WTC11 (cell line): ENCODE results near the gene ZNF426. TPM values are rescaled to one million over a fixed set of nuclear protein-coding genes. Genes with fewer than 3 reads are reported as not detected.

Experiments used
- ATAC-seq: fragments of 200-7000 bp; cut with Tn5 transposase; 2 replicates; pipeline ENCODE4 v1.10.0; 2021; ENCODE audit warnings: mild to moderate bottlenecking, moderate library complexity
- CTCF ChIA-PET: fragments of 300-600 bp; sonication (Branson Sonifier 250); formaldehyde crosslinking; loops from one replicate; lab custom pipeline; 2021; ENCODE audit warnings: antibody characterized with exemption; lab: Charles Lee
- POLR2A ChIA-PET: fragments of 350-600 bp; sonication (Branson Sonifier 250); formaldehyde crosslinking; loops from one replicate; lab custom pipeline; 2021; ENCODE audit warnings: antibody characterized with exemption; lab: Charles Lee
- DNase-seq: peaks from one replicate; pipeline ENCODE4 v3.0.0; 2021; ENCODE audit warnings: low spot score
- H3K27ac Mint-ChIP-seq: 2 replicates; pipeline ENCODE4 v1.8.0; 2021; ENCODE audit warnings: mixed read lengths
- H3K27me3 Mint-ChIP-seq: 2 replicates; pipeline ENCODE4 v1.8.0; 2021; ENCODE audit warnings: low read depth, mild to moderate bottlenecking, moderate library complexity, mixed read lengths
- H3K36me3 Mint-ChIP-seq: 2 replicates; pipeline ENCODE4 v1.8.0; 2021; ENCODE audit warnings: mixed read lengths
- H3K4me1 Mint-ChIP-seq: 2 replicates; pipeline ENCODE4 v1.8.0; 2022; ENCODE audit warnings: mixed read lengths
- H3K4me3 Mint-ChIP-seq: 2 replicates; pipeline ENCODE4 v1.8.0; 2021; ENCODE audit warnings: mild to moderate bottlenecking, moderate library complexity, mixed read lengths
- H3K9me3 Mint-ChIP-seq: 2 replicates; pipeline ENCODE4 v1.8.0; 2021; ENCODE audit warnings: mixed read lengths
- CBFB ChIP-seq: sonication (generic); formaldehyde crosslinking; IDR thresholded peaks from 2 replicates; pipeline ENCODE4 v1.8.1; 2022; ENCODE audit warnings: mild to moderate bottlenecking, low read depth, missing genetic modification reagents
- E2F1 ChIP-seq: sonication (generic); formaldehyde crosslinking; IDR thresholded peaks from 2 replicates; pipeline ENCODE4 v1.8.0; 2022; ENCODE audit warnings: mild to moderate bottlenecking, missing genetic modification reagents
- E2F4 ChIP-seq: sonication (generic); formaldehyde crosslinking; IDR thresholded peaks from 2 replicates; pipeline ENCODE4 v1.8.1; 2022; ENCODE audit warnings: low read depth, mild to moderate bottlenecking, moderate library complexity, missing genetic modification reagents, borderline replicate concordance
- E2F5 ChIP-seq: sonication (generic); formaldehyde crosslinking; IDR thresholded peaks from 2 replicates; pipeline ENCODE4 v1.8.1; 2022; ENCODE audit warnings: mild to moderate bottlenecking, moderate library complexity, missing genetic modification reagents
- EMX1 ChIP-seq: fragments of 250-450 bp; sonication (Bioruptor Pico); IDR thresholded peaks from 2 replicates; pipeline ENCODE4 v1.8.0; 2021; ENCODE audit warnings: mild to moderate bottlenecking
- GABPB1 ChIP-seq: sonication (generic); formaldehyde crosslinking; IDR thresholded peaks from 2 replicates; pipeline ENCODE4 v1.8.1; 2023; ENCODE audit warnings: mild to moderate bottlenecking, missing genetic modification reagents
- GRHL2 ChIP-seq: fragments of 250-450 bp; sonication (Bioruptor Pico); IDR thresholded peaks from 2 replicates; pipeline ENCODE4 v1.8.0; 2022; ENCODE audit warnings: mild to moderate bottlenecking, moderate library complexity; ENCODE audit not compliant: insufficient replicate concordance, severe bottlenecking
- GTF2I ChIP-seq: fragments of 250-450 bp; sonication (Bioruptor Pico); conservative IDR thresholded peaks from 2 replicates; pipeline ENCODE4 v1.4.0; 2021; ENCODE audit warnings: mild to moderate bottlenecking
- KAT7 ChIP-seq: sonication (generic); formaldehyde crosslinking; IDR thresholded peaks from 2 replicates; pipeline ENCODE4 v1.8.1; 2023; ENCODE audit warnings: missing genetic modification reagents, mild to moderate bottlenecking, borderline replicate concordance
- NR2C2 ChIP-seq: sonication (generic); formaldehyde crosslinking; IDR thresholded peaks from 2 replicates; pipeline ENCODE4 v1.8.0; 2022; ENCODE audit warnings: mild to moderate bottlenecking, missing genetic modification reagents
- OVOL2 ChIP-seq: fragments of 250-450 bp; sonication (Bioruptor Pico); IDR thresholded peaks from 2 replicates; pipeline ENCODE4 v1.9.0; 2021; ENCODE audit warnings: mild to moderate bottlenecking, borderline replicate concordance
- PRRX2 ChIP-seq: fragments of 250-450 bp; sonication (Bioruptor Pico); IDR thresholded peaks from 2 replicates; pipeline ENCODE4 v1.8.0; 2021; ENCODE audit warnings: mild to moderate bottlenecking
- RELA ChIP-seq: sonication (generic); formaldehyde crosslinking; IDR thresholded peaks from 2 replicates; pipeline ENCODE4 v1.8.1; 2022; ENCODE audit warnings: missing genetic modification reagents, mild to moderate bottlenecking, borderline replicate concordance
- SMAD3 ChIP-seq: sonication (generic); formaldehyde crosslinking; IDR thresholded peaks from 2 replicates; pipeline ENCODE4 v1.8.0; 2022; ENCODE audit warnings: missing genetic modification reagents, mild to moderate bottlenecking, borderline replicate concordance
- USF2 ChIP-seq: sonication (generic); formaldehyde crosslinking; IDR thresholded peaks from 2 replicates; pipeline ENCODE4 v1.8.1; 2023; ENCODE audit warnings: mild to moderate bottlenecking, missing genetic modification reagents, moderate library complexity
- ZMAT4 ChIP-seq: fragments of 250-450 bp; sonication (Bioruptor Pico); IDR thresholded peaks from 2 replicates; pipeline ENCODE4 v1.9.0; 2021; ENCODE audit warnings: mild to moderate bottlenecking
- ZNF232 ChIP-seq: sonication (generic); formaldehyde crosslinking; IDR thresholded peaks from 2 replicates; pipeline ENCODE4 v1.8.0; 2022; ENCODE audit warnings: mild to moderate bottlenecking, missing genetic modification reagents
- ZNF416 ChIP-seq: fragments of 250-450 bp; sonication (Bioruptor Pico); IDR thresholded peaks from 2 replicates; pipeline ENCODE4 v1.9.0; 2021; ENCODE audit warnings: mild to moderate bottlenecking, inconsistent platforms
- ZNF423 ChIP-seq: fragments of 250-450 bp; sonication (Bioruptor Pico); IDR thresholded peaks from 2 replicates; pipeline ENCODE4 v2.1.2; 2022; ENCODE audit warnings: mild to moderate bottlenecking, moderate library complexity
- total RNA-seq: library from RNA; stranded (reverse); gene quantifications from 3 replicates; pipeline ENCODE4 v1.2.3, GENCODE V29; 2021
- TF ChIP-seq, protein P1 (sequence below): fragments of 250-450 bp; sonication (Bioruptor Pico); conservative IDR thresholded peaks from 2 replicates; pipeline ENCODE4 v1.9.0; 2021; ENCODE audit warnings: mild to moderate bottlenecking
- TF ChIP-seq, protein P2 (sequence below): sonication (generic); formaldehyde crosslinking; IDR thresholded peaks from 2 replicates; pipeline ENCODE4 v1.8.1; 2023; ENCODE audit warnings: mild to moderate bottlenecking, moderate library complexity, missing genetic modification reagents
- TF ChIP-seq, protein P3 (sequence below): sonication (generic); formaldehyde crosslinking; conservative IDR thresholded peaks from 2 replicates; pipeline ENCODE4 v1.8.1; 2023; ENCODE audit warnings: mild to moderate bottlenecking, low read depth, missing genetic modification reagents, moderate library complexity

The ZNF426 gene
- total RNA-seq, 1 experiment from 2014 or later: 30.3 TPM

DNA sequence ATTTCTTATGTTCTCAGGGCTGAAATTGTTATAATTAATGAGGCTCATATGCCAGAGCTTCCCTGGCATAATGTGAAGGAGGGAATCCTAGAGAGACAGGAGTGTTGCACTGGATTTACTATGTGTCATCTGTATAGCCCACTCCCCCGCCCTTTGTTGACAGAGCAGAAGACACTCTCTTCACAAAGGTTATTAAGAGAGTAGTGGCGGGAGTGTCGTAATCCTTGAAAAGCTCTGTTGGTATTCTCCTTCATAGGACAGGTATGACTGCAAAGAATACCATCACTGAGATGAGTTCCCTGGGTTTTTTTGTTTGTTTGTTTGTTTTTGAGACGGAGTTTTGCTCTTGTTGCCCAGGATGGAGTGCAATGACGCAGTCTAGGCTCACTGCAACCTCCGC is 31.8 kb upstream of the ZNF426 start:
- no peak for TF ChIP-seq ZNF232 (CRISPR knock-in tag)
- TF ChIP-seq RELA (CRISPR knock-in tag): no peak
- no peak for TF ChIP-seq ZNF416 (CRISPR knock-in tag)
- no peak for TF ChIP-seq SMAD3 (CRISPR knock-in tag)
- TF ChIP-seq EMX1 (CRISPR knock-in tag): no peak
- TF ChIP-seq PRRX2: no peak
- no peak for TF ChIP-seq ZMAT4 (CRISPR knock-in tag)
- TF ChIP-seq, protein P1, sequence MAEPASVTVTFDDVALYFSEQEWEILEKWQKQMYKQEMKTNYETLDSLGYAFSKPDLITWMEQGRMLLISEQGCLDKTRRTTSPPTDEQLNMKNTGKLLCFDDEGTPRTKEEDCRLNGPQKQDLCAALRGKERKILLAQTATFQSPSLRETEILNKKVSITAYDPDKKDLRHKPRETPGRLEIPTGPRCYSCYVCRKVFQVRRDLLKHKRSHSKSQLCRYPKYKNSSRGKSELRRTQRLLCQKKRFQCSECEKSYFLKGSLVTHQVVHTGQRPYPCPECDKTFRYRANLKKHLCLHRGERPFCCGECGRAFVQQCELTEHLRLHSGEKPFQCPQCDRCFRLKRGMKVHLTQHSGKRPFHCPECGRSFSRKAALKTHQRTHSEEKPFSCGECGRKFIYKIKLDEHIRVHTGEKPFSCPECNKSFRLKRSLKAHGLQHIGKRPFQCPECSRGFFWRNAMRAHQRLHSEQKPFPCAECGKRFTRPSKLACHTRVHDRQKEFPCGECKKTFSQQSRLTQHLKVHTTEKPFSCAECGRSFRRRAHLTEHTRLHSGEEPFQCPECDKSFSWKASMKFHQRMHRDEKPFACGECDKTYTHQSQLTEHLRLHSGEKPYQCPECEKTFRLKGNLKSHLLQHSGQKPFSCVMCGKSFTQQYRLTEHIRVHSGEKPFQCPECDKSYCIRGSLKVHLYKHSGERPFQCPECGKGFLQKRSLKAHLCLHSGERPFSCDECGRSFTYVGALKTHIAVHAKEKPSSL: no peak
- TF ChIP-seq CBFB: no peak
- no peak for TF ChIP-seq NR2C2 (CRISPR knock-in tag)
- no peak for TF ChIP-seq KAT7 (CRISPR knock-in tag)
- TF ChIP-seq, protein P2, sequence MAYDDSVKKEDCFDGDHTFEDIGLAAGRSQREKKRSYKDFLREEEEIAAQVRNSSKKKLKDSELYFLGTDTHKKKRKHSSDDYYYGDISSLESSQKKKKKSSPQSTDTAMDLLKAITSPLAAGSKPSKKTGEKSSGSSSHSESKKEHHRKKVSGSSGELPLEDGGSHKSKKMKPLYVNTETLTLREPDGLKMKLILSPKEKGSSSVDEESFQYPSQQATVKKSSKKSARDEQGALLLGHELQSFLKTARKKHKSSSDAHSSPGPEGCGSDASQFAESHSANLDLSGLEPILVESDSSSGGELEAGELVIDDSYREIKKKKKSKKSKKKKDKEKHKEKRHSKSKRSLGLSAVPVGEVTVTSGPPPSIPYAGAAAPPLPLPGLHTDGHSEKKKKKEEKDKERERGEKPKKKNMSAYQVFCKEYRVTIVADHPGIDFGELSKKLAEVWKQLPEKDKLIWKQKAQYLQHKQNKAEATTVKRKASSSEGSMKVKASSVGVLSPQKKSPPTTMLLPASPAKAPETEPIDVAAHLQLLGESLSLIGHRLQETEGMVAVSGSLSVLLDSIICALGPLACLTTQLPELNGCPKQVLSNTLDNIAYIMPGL (CRISPR knock-in tag): no peak
- no peak for TF ChIP-seq GRHL2
- TF ChIP-seq E2F4 (CRISPR knock-in tag): no peak
- TF ChIP-seq E2F5 (CRISPR knock-in tag): no peak
- no peak for TF ChIP-seq GTF2I (CRISPR knock-in tag)
- TF ChIP-seq OVOL2 (CRISPR knock-in tag): no peak
- TF ChIP-seq USF2 (CRISPR knock-in tag): no peak
- TF ChIP-seq, all 79 proteins: peak for 0
- POLR2A ChIA-PET: no interaction called here
- DNase-seq (no peak), ATAC-seq (no peak)
- CTCF ChIA-PET: interaction anchor here (0.6 kb wide), 1 partner anchor 58 kb away, joined by 3 read pairs; no protein-coding TSS in a partner anchor
- no peak overlapping the region for H3K4me3 Mint-ChIP-seq
- H3K9me3 Mint-ChIP-seq: peaks cover 46% of the 10 kb centered on the region
- H3K27me3 Mint-ChIP-seq: peaks cover 11% of the 10 kb centered on the region
- no peak overlapping the region for H3K27ac Mint-ChIP-seq
- peaks cover 39% of the 10 kb centered on the region for H3K4me1 Mint-ChIP-seq
- H3K36me3 Mint-ChIP-seq: peaks cover 86% of the 10 kb centered on the region

DNA sequence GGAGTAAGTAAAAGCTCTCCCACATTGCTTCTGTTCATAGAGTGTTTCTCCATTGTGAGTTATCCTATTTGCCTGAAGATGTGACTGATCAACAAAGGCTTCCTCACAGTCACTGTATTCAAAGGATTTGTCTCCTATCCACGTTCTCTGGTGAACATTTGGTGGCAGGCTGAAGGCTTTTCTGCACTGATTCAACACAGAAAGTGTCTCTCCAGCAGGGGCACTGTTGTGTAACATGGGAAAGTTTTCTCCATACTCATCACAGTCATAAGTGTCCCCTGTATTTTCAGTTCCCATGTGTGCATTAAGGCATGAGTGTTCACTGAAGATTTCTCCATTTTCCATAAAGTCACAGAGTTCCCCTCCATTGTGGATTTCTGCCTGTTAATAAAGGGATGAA is 28.3 kb upstream of the ZNF426 start:
- CTCF ChIA-PET: no interaction called here
- POLR2A ChIA-PET: no interaction called here
- TF ChIP-seq NR2C2 (CRISPR knock-in tag) (no peak), CBFB (no peak), E2F1 (no peak), GABPB1 (CRISPR knock-in tag) (no peak), ZNF423 (CRISPR knock-in tag) (no peak), GRHL2 (no peak)
- TF ChIP-seq, protein P3, sequence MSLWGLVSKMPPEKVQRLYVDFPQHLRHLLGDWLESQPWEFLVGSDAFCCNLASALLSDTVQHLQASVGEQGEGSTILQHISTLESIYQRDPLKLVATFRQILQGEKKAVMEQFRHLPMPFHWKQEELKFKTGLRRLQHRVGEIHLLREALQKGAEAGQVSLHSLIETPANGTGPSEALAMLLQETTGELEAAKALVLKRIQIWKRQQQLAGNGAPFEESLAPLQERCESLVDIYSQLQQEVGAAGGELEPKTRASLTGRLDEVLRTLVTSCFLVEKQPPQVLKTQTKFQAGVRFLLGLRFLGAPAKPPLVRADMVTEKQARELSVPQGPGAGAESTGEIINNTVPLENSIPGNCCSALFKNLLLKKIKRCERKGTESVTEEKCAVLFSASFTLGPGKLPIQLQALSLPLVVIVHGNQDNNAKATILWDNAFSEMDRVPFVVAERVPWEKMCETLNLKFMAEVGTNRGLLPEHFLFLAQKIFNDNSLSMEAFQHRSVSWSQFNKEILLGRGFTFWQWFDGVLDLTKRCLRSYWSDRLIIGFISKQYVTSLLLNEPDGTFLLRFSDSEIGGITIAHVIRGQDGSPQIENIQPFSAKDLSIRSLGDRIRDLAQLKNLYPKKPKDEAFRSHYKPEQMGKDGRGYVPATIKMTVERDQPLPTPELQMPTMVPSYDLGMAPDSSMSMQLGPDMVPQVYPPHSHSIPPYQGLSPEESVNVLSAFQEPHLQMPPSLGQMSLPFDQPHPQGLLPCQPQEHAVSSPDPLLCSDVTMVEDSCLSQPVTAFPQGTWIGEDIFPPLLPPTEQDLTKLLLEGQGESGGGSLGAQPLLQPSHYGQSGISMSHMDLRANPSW: no peak
- TF ChIP-seq, protein P2 (CRISPR knock-in tag): no peak

More for the DNA sequence above, 28.3 kb upstream of the ZNF426 start:
- peaks cover 52% of the 10 kb centered on the region for H3K9me3 Mint-ChIP-seq
- H3K27ac Mint-ChIP-seq: no peak overlapping the region
- peaks cover 11% of the 10 kb centered on the region for H3K27me3 Mint-ChIP-seq
- H3K4me1 Mint-ChIP-seq: peaks cover 5% of the 10 kb centered on the region; the same call in 1 of the 2 replicates
- H3K4me3 Mint-ChIP-seq: no peak overlapping the region
- peaks cover 92% of the 10 kb centered on the region for H3K36me3 Mint-ChIP-seq
- DNase-seq: no peak
- ATAC-seq: peak; percentile 32; the same call in 1 of the 2 replicates
